HG03342 (cell line): ENCODE measurements around the gene SMARCD1.
A peak's percentile ranks its signal among the peaks of the same experiment; 100 is the strongest.

ENCODE experiments used
- ATAC-seq: cut with Tn5 transposase; IDR thresholded peaks from one replicate; pipeline ENCODE4 v1.9.1; 2021; ENCODE audit warnings: mild to moderate bottlenecking, moderate library complexity; ENCODE audit not compliant: unreplicated experiment

SMARCD1 gene

DNA sequence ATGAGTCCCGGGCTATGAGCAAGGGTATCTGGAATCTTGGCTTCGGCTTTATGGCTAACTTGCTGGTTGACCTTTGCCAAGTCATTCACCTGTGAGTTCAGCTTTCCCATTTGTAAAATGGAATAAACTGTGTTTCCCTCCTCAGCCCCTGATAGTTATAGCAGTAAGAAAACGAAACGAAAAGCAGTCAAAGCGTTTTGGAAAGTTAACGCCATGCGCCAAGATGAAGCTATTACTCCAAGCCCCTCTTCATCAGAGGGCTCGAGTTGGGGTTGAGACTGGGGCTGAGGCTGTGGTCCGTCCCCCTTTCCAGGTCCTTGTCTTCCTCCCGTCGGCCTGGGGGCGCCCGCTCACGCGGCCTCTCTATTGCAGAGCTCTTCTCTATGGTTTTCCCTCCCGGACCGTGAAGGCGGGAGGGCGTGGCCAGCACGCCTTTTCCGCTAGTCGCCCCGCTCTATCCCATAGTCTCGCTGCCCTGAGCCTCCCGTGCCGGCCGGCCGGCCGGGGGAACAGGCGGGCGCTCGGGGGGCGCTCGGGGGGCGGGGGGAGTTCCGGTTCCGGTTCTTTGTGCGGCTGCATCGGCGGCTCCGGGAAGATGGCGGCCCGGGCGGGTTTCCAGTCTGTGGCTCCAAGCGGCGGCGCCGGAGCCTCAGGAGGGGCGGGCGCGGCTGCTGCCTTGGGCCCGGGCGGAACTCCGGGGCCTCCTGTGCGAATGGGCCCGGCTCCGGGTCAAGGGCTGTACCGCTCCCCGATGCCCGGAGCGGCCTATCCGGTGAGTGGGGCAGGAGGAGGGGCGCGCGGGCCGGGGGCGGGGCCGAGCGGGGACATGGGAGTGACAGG, at the start of gene SMARCD1:
Gene SMARCD1 (plus strand): TSS at position 568 of the 840 bp plus-strand sequence. CDS start 28 bp downstream, at position 596.
- ATAC-seq: peak; percentile 77

DNA sequence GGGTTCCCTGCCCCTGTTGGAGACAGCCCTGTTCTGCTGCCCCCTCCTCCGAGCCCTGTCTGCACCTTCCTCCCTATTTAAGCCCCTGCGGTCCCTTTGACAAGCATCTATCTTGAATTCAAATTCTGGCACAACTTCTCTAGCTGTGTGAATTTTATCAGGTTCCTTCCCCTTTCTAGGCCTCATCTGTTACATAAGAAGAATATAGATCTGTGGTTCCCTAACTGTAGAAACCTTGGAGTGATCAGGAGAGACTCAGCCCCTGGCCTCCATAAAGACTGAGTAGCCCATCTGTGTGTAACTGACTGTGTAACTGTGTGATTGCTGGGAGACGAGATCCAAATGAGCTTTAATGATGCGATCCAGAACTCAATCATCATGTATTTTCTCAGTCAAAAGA, 46.8 kb upstream of the SMARCD1 start:
- no peak for ATAC-seq

DNA sequence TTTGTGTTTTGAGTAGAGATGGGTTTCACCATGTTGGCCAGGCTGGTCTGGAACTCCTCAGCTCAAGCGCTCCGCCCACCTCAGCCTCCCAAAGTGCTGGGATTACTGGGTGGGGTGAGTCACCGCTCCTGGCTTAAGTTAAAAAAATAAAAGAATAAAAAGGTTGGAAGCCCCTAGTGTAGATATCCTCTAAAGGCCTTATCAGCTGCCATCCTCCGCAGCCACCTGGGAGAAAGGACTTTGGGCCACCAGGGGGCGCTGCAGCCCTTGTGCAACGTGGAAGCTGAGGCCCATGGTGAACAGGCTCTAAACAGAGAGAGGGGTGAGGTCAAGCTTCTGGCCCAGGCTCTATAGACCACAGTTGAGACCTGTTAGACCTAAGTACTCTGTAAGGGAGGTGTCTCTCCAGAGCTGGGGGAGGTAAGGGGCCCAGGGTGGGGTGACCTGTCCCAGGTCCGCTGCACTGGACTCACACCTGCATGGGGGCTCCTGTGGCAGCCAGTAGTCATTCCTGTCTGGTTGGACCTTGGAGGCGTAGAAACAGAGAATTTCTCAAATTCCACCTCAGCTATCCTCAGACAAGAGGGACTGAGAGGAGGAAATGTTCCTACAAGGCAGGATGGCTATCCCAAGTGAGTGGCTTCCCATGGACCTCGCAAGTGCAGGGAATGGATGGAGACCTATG, 45.8 kb upstream of the SMARCD1 start:
- ATAC-seq: no peak

DNA sequence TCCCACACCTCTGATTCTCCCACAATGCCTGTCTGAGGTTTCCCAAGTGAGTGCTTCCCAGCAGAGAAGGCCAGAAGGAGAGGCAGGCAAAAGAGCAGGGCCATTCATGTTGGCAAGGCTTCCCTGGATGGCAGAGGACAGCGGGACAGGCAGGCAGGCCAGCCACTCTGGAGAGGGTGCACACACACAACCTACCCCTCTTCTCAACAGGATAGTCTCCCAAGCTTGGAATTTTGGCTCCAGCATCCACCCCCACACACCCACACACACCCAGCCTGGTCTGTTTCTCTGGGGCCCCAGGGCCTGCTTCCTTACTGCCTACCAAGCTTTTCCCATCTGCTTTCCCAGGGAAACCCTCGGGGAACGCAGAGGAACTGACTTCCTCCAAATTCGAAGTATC, 44.5 kb upstream of the SMARCD1 start:
- no peak for ATAC-seq

DNA sequence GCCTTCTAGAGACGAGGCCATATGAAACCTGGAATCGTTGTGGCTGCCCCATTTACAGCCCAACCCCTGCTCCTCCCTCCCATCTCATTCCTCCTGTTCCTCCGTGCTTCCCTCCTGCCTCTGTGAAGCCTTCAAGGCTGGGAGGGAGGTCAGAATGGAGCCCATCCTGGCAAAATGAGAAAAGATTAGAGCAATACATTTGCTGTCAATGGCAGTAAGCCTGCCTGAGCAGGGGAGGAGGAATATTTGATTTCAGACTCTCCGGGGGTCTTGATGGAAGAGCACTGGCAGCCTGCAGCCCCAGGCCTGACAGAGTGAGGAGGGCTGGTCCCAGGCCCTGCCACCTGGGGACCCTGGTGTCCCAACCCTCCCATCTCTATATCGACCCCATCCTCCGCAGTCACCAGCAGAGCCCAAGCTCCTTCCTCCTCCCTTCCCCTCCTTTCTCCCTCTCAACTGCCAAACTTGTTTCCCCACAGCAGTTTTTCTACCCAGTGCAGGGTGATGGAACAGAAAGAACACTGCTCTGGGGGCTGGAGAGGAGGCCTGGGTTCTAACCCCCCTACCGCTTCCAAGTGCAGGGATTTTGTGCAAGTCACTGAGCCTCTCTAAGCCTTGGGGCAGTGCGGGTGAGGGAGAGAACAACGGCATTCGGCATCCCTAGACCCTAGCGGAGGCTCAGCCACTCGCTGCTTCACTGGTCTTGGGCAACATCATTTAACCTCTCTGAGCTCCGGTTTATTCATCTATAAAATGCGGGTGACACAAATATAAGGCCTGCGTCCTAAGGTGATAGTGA, 43.9 kb upstream of the SMARCD1 start:
- no peak for ATAC-seq

DNA sequence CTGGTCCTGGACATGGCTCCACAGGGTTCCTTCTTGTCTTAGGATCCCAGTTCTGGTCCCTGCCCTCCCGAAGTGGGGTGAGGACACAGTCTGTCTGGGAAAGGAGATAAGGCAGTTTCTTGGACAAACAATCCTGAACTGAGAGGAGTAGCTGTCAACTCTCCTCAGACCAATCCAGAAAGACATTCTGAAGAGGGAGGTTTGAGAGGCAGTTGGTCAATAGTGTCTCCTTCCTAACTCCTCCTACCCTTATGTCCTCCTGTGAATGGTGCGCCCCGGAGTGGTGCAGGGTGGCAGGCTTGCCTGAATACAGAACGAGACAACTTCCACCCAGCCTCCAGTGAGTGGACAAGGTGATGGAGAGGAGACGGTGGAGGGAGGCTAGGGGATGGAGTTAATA, 43.2 kb upstream of the SMARCD1 start:
- no peak for ATAC-seq

DNA sequence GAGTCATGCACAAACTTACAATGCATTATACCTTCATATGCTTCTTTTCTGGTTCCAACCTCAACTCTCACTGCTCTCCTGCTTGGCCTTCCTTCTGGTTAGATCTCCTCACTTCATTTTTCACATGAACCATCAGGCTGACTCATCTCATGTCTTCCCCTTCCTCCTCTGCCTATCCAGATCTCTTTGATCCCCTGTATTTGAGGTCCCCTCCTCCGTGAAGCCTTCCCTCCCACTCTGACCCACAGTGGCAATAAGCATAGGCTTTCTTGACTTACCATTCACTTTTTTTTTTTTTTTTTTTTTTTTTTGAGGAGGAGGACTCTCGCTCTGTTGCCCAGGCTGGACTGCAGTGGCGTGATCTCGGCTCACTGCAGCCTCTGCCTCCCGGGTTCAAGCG, 42.4 kb upstream of the SMARCD1 start:
- ATAC-seq: no peak

DNA sequence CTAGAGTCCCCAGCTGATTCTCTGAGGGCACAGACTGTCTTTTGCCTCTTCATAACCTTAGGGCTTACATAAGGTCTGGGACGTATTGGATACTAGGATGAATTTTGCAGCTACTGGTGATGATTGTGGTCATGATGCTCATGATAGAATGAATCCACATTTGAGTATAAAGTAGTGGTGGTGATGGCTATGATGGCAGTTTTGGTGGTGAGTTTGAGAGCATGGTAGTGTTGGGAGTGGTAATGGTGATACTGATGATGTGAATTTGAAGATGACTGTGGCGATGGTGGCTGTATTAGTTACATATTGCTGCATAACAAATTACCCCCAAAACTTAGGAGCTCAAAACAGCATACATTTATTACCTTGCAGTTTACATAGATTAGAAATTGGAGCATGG, 41.8 kb upstream of the SMARCD1 start:
- no peak for ATAC-seq

DNA sequence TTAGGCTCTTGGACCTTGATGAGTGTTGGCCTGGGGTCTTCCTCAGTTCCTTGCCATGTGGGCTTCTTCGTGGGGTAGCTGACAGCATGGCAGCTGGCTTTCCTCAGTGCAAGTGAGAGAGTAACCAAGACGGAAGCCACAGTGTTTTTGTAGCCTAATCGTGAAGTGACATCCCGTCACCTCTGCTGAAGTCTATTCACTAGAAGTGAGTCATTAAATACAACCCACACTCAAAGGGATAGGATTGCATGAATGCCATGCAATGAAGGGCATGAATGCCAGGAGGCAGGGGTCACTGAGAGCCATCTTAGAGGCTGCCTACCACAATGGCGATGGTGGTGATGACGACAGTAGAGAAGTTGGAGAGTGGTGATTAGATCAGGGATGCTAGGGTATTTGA, 41.3 kb upstream of the SMARCD1 start:
- ATAC-seq: no peak

DNA sequence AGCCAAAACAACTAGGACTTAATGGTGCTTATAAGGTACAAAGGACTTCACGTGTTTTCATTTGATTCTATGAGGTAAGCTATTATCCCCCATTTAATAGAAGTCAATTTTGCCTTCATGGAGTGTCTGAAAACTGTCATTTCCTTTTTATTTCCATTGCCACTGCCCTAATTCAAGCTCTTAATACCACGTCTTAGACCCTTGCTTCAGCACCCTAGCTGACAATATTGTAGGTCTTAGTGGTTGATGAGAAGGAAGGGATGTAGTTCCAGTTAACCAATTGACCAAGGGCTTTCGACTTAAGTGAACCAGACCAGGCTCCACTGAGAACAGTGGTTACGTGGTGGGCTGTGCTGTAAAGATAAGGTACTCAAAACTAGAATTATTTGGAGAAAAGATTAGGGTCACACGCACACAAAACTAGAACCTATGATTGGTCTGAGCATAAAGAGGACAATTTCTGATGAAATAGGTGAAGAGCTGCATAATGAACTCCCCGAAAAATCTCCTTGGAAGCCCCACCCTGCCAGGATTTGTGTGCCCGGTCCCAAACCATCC, 37.4 kb upstream of the SMARCD1 start:
- no peak for ATAC-seq

DNA sequence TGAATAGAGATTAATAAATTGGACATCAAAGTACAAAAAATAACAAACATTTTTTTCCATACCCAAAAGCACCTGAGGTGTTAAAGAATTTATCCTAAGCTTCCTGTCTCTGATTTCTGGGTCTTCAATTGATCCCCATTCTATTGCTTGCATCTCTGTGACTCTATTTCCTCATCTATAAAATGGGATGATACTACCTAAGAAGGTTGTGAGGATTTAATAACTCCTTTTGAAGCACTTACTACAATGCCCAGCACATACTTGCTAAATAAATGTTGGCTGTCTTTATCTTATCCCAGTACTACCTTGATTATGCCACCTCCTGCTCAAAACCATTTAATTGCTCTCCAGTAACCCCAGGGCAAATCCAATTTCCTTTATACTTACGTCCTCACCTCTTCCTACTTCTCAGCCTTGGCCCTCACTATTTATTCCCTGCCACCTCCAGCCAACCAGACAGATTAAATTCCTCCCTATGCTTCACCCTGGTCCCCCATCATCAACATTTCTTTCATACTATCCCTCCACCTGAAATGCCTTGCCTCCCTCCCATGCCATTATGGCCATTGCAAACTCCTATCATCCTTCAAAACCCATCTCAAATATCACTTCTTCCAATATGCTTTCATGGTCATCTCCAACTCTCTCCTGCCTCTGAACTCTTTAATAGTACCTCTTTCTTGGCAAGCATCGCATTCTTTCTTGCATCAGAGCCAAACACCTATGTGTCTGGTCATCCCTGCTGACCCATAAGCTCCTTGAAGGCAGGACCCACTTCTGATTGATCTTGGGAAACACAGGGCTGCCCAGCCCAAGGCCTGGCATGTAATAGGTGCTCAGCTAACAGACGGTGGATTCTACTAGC, 35.7 kb upstream of the SMARCD1 start:
- ATAC-seq: no peak

DNA sequence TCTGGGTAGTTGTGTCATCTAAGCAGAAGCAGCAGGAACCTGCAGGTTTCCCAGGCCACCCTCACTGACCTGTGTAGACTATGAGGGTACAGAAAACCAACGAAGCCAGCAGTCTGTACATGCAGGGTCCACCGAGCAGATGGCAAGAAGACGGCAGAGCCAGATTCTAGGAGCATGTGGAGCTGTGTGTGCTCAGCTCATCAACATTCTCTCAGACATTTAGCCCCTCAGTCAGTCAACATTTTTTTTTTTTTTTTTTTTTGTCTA, 35.1 kb upstream of the SMARCD1 start:
- no peak for ATAC-seq

DNA sequence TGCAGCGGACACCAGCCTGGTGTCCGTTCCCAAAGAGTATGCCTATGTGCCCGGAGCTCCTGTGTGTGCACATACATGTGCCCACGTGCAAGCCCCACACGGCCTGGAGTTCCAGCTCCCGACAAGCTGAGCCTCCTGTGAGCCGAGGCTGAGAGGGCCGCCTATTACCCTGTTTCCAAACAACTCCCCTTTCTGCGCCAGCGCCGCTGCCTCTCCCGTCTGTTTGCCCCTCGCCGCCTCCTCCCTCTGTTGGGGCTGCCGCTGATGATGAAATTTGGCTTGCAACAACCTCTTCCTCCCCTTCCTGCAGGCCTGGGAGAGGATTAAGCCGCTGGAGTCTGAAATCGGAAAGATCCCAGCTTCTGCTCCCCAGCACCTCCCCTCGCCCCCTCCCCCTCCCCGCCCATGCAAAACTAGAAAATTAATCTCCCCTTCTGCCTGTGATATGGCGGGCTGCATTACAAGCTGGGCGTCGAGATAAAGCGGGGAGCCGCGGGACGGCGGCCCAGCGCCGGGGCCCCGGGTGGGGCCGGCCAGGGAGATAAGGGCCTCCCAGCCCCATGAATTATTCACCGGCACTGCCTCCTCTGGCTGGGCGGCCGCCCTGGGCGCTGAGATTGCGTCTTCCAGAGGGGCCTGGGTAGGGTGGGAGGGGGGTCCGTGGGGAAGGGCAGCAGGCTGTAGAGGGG, 34.6 kb upstream of the SMARCD1 start:
- no peak for ATAC-seq

DNA sequence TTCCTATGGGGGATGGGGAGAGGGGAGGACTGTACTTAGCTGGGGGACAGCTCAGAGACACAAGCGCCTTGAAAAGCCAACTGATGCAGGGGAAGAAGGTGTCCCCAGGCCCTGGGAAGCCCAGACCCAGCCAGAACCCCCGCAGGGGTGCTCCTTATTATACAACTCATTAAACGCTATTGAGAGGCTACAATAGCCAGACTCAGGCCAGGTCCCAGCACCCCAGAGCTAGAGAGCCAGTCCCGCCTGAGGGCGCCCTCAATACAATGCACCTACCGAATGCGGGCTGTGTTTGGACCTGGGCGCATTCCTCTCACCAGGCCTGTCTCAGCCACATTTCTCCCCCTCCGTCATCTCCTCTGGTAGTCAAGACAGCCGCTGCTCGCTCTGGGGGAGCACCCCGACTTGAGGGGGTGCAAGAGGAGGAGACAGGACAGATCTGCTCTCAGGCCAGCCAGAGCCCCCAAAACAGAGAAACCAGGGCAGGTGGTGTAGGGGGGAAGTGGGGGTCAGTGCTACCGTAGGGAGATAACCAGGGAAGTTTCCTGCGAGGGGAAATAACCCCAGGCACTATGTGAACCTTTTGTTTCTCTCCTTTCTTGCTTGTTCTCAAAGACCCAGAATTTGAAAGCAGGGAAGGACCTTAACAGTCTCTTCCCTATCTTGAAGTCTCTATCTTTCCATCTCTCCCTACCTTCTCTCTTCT, 33.9 kb upstream of the SMARCD1 start:
- no peak for ATAC-seq

DNA sequence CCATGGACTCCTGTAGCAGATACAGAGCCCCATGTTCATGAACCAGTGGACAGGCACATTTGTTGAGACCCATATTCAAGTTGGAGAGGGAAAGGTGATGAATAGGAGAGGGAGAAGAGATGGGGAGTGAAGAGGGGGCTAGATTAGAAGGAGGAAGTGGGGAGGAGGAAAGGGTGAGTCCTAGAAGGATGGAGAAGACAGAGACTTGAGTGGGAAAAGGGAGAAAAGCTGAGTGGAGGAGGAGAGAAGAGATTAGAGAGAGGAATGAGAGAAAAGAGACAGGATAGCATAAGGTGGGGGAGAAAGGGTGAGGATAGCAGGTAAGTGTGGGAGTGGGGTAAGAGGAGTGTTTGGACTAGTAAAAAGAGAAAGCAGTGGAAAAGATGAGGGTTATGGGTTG, 32.6 kb upstream of the SMARCD1 start:
- no peak for ATAC-seq

DNA sequence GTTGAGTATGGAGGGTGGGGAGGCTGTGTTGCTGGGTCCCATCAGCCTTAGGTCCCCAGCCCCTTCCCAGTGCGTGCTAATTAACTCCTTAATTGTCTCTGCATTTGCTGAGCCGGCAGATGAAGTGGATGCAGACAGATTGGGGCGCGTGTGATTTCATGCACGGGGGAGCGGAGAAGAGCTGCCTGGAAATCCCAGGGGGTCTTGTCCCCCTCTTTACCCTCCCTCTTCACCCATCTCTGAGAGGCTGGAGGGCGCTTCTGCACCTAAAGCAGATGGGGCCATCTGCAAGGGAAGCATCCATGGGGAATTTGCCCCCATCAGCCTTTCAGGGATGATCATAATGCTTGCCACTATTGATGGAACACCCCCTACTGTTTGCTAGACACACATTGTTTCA, 32.2 kb upstream of the SMARCD1 start:
- ATAC-seq: no peak

DNA sequence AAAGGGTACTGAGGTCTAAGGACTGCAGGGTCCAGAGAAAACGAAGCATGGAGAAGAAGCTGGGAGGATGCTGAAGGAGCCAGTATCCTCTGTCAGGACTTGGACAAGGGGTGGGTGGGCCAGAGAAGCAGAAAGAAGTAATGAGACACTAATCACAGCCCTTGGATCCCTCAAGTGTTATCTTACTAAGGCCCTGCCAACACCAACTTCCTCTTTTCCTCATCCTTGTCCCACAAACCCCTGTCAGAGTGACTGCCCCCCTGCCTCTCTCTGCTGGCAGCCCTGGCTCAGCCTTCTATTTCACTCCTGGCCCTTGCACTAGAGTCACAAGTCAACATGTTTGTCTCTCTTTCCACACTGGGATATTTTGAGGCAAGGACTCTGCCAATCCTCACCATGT, 31.6 kb upstream of the SMARCD1 start:
- ATAC-seq: no peak

DNA sequence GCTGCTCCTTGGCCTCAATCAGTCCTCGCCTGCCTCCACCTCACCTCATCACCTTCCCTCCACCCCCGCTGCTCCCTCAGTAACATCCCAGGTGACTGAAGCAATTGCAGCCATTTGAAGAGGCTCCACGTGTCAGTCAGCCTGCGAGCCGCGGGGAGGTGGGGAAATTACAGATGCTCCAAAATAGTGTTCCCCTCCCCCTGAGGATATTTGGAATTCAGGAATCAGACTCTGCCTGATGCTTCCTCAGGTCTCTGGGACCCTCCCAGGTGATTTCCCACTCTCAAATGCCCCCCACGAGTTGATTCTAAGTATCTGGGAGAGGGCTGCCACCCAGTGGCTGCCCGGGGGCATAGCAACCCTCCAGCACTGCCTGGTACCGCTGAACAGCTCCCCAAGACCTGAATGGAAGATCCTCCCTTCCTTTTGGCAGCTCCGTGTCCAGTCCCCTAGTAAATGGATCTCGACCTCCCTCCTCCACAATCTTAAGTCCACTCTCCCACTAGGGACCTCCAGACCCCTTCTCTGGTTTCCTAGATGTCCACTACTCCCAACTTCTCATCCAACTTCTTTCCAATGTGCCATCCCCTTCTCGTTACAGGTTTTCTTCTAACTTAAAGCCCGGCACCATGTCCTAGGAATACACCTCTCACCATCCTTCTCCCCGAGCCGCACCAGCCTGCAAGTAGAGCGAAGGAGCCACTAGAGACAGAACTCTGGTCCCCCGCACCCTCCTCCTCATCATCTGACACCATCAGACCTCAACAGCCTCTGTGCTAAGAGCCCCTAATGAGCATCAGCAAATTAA, 29.1 kb upstream of the SMARCD1 start:
- peak; percentile 54 for ATAC-seq

DNA sequence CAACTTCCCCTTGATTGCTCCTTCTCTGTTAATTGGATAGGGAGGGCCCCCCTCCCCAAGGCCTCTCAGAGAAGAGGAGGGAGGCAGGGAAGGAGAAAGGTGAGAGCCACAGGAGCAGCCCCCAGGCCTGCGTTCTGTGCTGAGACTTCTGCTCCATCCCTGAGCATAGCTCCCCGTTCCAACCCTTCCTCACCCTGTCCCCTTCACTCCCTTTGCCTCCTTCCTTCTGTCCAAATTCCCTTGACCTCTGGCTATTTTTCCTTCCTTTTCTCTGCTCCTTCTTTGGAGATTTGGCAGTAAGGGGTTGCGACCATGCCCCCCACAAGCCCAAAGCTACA, 28.5 kb upstream of the SMARCD1 start:
- no peak for ATAC-seq
